ENCODE measurements around the gene GMPPA.

GMPPA gene

GRCh38 chr2:219498280-219499057 is at the start of gene GMPPA:
GMPPA (plus strand) TSS chr2:219498891; CDS start chr2:219499976, 1,085 bp downstream.
- peak; percentile 99 for DNase-seq

GRCh38 chr2:219449609-219450008 is 49.1 kb upstream of the GMPPA start:
- DNase-seq: no peak

GRCh38 chr2:219451661-219452360 is 46.9 kb upstream of the GMPPA start:
- DNase-seq: no peak

GRCh38 chr2:219452361-219453317 is 46.1 kb upstream of the GMPPA start:
- peak; percentile 96 for DNase-seq

- peak; percentile 86 for DNase-seq
Measured at GRCh38 chr2:219453671-219454590, 44.8 kb upstream of the GMPPA start.

GRCh38 chr2:219455581-219455980 is 43.1 kb upstream of the GMPPA start:
- no peak for DNase-seq

- no peak for DNase-seq
Measured at GRCh38 chr2:219457784-219458369, 40.8 kb upstream of the GMPPA start.

GRCh38 chr2:219458996-219459395 is 39.7 kb upstream of the GMPPA start:
- no peak for DNase-seq

- peak; percentile 91 for DNase-seq
Measured at GRCh38 chr2:219459460-219460311, 39.0 kb upstream of the GMPPA start.

GRCh38 chr2:219460424-219460926 is 38.2 kb upstream of the GMPPA start:
- peak; percentile 98 for DNase-seq

- no peak for DNase-seq
Measured at GRCh38 chr2:219461047-219461514, 37.6 kb upstream of the GMPPA start.

- DNase-seq: no peak
Measured at GRCh38 chr2:219461669-219462068, 37.0 kb upstream of the GMPPA start.

- no peak for DNase-seq
Measured at GRCh38 chr2:219462349-219462748, 36.3 kb upstream of the GMPPA start.

GRCh38 chr2:219464286-219465032 is 34.2 kb upstream of the GMPPA start:
- DNase-seq: no peak

GRCh38 chr2:219465659-219466561 is 32.8 kb upstream of the GMPPA start:
- no peak for DNase-seq

GRCh38 chr2:219466816-219467735 is 31.6 kb upstream of the GMPPA start:
- DNase-seq: no peak

GRCh38 chr2:219467736-219468075 is 31.0 kb upstream of the GMPPA start:
- DNase-seq: no peak
